GM12878 (cell line): ENCODE data around the gene CNOT3. TPM values are rescaled to one million over a fixed set of nuclear protein-coding genes. Genes with fewer than 3 reads are reported as not detected.

Experiments used
- ATAC-seq: fragments of 200-7000 bp; cut with Tn5 transposase; 3 replicates; pipeline ENCODE4 v1.9.1; 2020; ENCODE audit warnings: mild to moderate bottlenecking, moderate library complexity
- BruUV-seq: library from RNA; stranded (reverse); fragments of 400-500 nt; replicated peaks from 2 replicates; lab custom pipeline; 2021; lab: Mats Ljungman, UMichigan
- CTCF ChIA-PET: fragments of 300-600 bp; sonication (Branson Sonifier 250); formaldehyde crosslinking; extraction: SDS; loops from one replicate; lab custom pipeline; 2021; ENCODE audit warnings: inconsistent platforms; lab: Yijun Ruan, JAX
- POLR2A ChIA-PET: fragments of 350-600 bp; formaldehyde crosslinking; extraction: SDS; loops from one replicate; lab custom pipeline; 2021; ENCODE audit warnings: inconsistent platforms; lab: Charles Lee
- RAD21 ChIA-PET: fragments of 300-600 bp; sonication (Branson Sonifier 250); formaldehyde crosslinking; loops from one replicate; lab custom pipeline; 2023; ENCODE audit warnings: antibody characterized with exemption; ENCODE audit not compliant: unreplicated experiment; lab: Charles Lee
- SMC1A ChIA-PET: fragments of 300-600 bp; sonication (Branson Sonifier 250); formaldehyde crosslinking; loops from one replicate; lab custom pipeline; 2023; ENCODE audit not compliant: unreplicated experiment, uncharacterized antibody; lab: Charles Lee
- DNase-seq: peaks from one replicate; pipeline ENCODE4 v3.0.0-alpha.2; 2011; ENCODE audit warnings: low read depth, low spot score
- FAIRE-seq: peaks from 3 replicates; lab custom pipeline; 2011; peaks lifted over from hg19 to GRCh38; lab: Jason Lieb, UNC
- H2AFZ ChIP-seq: 2 replicates; pipeline ENCODE4 v1.6.0; 2011; ENCODE audit warnings: low read depth, low read length, control low read depth; ENCODE audit not compliant: control insufficient read depth
- H3K27ac ChIP-seq: 2 replicates; pipeline ENCODE4 v1.5.1; 2011; ENCODE audit warnings: control low read depth; ENCODE audit not compliant: control insufficient read depth, insufficient read depth
- H3K27me3 ChIP-seq, 2 experiments: replicated peaks in 1 of 2; 2 replicates each; pipeline versions ENCODE4 v1.6.0 to v1.6.1; 2011; ENCODE audit warnings: low read length in 1 of 2; ENCODE audit not compliant: control insufficient read depth in 2 of 2, insufficient read depth in 2 of 2
- H3K36me3 ChIP-seq, 2 experiments: 2 replicates each; pipeline ENCODE4 v1.5.1; 2011; ENCODE audit warnings: low read length in 1 of 2; ENCODE audit not compliant: control insufficient read depth in 2 of 2, insufficient read depth in 2 of 2
- H3K4me1 ChIP-seq: 2 replicates; pipeline ENCODE4 v1.6.1; 2011; ENCODE audit warnings: mild to moderate bottlenecking, low read length, moderate library complexity, mixed read lengths; ENCODE audit not compliant: control insufficient read depth, insufficient read depth
- H3K4me2 ChIP-seq: 2 replicates; pipeline ENCODE4 v1.6.0; 2011; ENCODE audit warnings: control low read depth; ENCODE audit not compliant: control insufficient read depth, insufficient read depth
- H3K4me3 ChIP-seq: fragments of 200-600 bp; sonication (generic); 2 replicates; pipeline ENCODE4 v1.5.1; 2016
- H3K79me2 ChIP-seq: 2 replicates; pipeline ENCODE4 v1.6.0; 2011; ENCODE audit warnings: low read length; ENCODE audit not compliant: control insufficient read depth, insufficient read depth
- H3K9ac ChIP-seq: 2 replicates; pipeline ENCODE4 v1.8.0; 2011; ENCODE audit warnings: low read length, control low read depth, mixed read lengths; ENCODE audit not compliant: control insufficient read depth, insufficient read depth
- H3K9me3 ChIP-seq: replicated peaks from 3 replicates; pipeline ENCODE4 v1.5.1; 2011; ENCODE audit warnings: mild to moderate bottlenecking, low read length; ENCODE audit not compliant: control insufficient read depth, insufficient read depth
- H4K20me1 ChIP-seq: 2 replicates; pipeline ENCODE4 v1.6.0; 2011; ENCODE audit not compliant: control insufficient read depth, insufficient read depth
- CTCF ChIP-seq, 3 experiments: IDR thresholded peaks in 2 of 3; conservative IDR thresholded peaks in 1 of 3; 2 replicates each; pipeline ENCODE4 v1.5.1; 2011; ENCODE audit warnings: low read depth in 3 of 3, low read length in 3 of 3, mild to moderate bottlenecking in 3 of 3, control low read depth in 2 of 3, moderate library complexity in 2 of 3, inconsistent platforms in 1 of 3, mixed read lengths in 1 of 3; ENCODE audit not compliant: control insufficient read depth in 2 of 3, insufficient read depth in 1 of 3; ENCODE audit errors: extremely low read depth in 1 of 3
- POLR2A ChIP-seq: IDR thresholded peaks from 2 replicates; pipeline ENCODE4 v1.6.1; 2011; ENCODE audit warnings: low read depth, mild to moderate bottlenecking, low read length
- RELB ChIP-seq: fragments of 450-650 bp; IDR thresholded peaks from 2 replicates; pipeline ENCODE4 v1.6.1; 2017; ENCODE audit warnings: low read depth, mild to moderate bottlenecking, moderate library complexity
- SPI1 ChIP-seq: IDR thresholded peaks from 2 replicates; pipeline ENCODE4 v1.6.1; 2011; ENCODE audit warnings: low read depth, mild to moderate bottlenecking, low read length, moderate library complexity, borderline replicate concordance; ENCODE audit not compliant: insufficient read depth
- ZBTB40 ChIP-seq: fragments of 450-650 bp; IDR thresholded peaks from 2 replicates; pipeline ENCODE4 v1.6.1; 2016; ENCODE audit warnings: mild to moderate bottlenecking, moderate library complexity, borderline replicate concordance
- ZNF622 ChIP-seq: fragments of 450-650 bp; IDR thresholded peaks from 2 replicates; pipeline ENCODE4 v1.6.1; 2017; ENCODE audit warnings: mild to moderate bottlenecking, inconsistent platforms
- WGBS: methylation state at CpG from one replicate; pipeline ENCODE4 v1.1.6; 2016; ENCODE audit warnings: low lambda C conversion rate; ENCODE audit not compliant: insufficient replicate concordance, insufficient coverage; ENCODE audit errors: missing lambda C conversion rate; 5-methylcytosine and 5-hydroxymethylcytosine counted together
- in situ Hi-C: fragments of 300-500 bp; cut with MboI; formaldehyde crosslinking; loops from 9 replicates; pipeline ENCODE4 v1.14.3; 2018; ENCODE audit warnings: mixed read lengths
- intact Hi-C: fragments of 100-400 bp; cut with micrococcal nuclease; formaldehyde crosslinking; loops from one replicate; pipeline ENCODE4 v1.14.2; 2022; ENCODE audit not compliant: unreplicated experiment
- polyA plus RNA-seq, 11 experiments: library from polyadenylated mRNA; depleted of rRNA in 4 of 11; unstranded in 6 of 11; stranded (reverse) in 5 of 11; fragments of >200 nt; fragmentation: Nextera tagmentation in 4 of 11; fragmentation: Illumina TruSeq in 1 of 11; extraction: Ambion mirVana in 4 of 11; extraction: Trizol in 1 of 11; gene quantifications; 1 replicate in 1 of 11; 2 replicates in 10 of 11; pipeline versions ENCODE4 v1.2.1 to v1.2.3, GENCODE V29; 2011 to 2016; ENCODE audit warnings: inconsistent platforms in 2 of 11, missing spikeins in 2 of 11, low read depth in 1 of 11
- total RNA-seq, 4 experiments: library from RNA; depleted of rRNA in 3 of 4; stranded (reverse); fragments of >200 nt in 3 of 4; fragmentation: Illumina TruSeq in 1 of 4; extraction: Trizol in 1 of 4; gene quantifications; 2 replicates each; pipeline versions ENCODE4 v1.2.1 to v1.2.3, GENCODE V29; 2013 to 2021

Gene CNOT3
- total and polyA plus RNA-seq, 10 of the 15 experiments (the other 5 are each of a cell fraction or from before 2014, with no cell fraction given): 0.14 to 45.1 (median 14.0) TPM

GRCh38 chr19:54156953-54157352 lies 19.4 kb downstream of the CNOT3 start:
- TF ChIP-seq ZNF622: no peak
- 0 out of 2 replicates have a peak, but pooled peaks have one; percentile 24 for TF ChIP-seq POLR2A
- Histone ChIP-seq H3K27ac (no peak overlapping the region), H3K79me2 (peaks cover 8% of the 10 kb centered on the region), H3K9me3 (no peaks in the 10 kb centered on the region), H3K4me1 (peaks cover 4% of the 10 kb centered on the region; the same call in 1 of the 2 replicates), H3K4me3 (no peak overlapping the region), H2AFZ (no peak overlapping the region), H3K36me3 (peaks cover 17 to 22% of the 10 kb centered on the region in 2 experiments; a peak in 3 of 4 replicates), H3K9ac (no peak overlapping the region), H4K20me1 (no peaks in the 10 kb centered on the region), H3K27me3 (no peaks in the 10 kb centered on the region), H3K4me2 (no peak overlapping the region)
- no peak for DNase-seq
- no peak for ATAC-seq
- WGBS: 96% methylated on average over 3 of the region's 3 CpGs
- in situ Hi-C loops: no loop called here
- CTCF ChIA-PET: interaction anchor here (1.1 to 1.9 kb wide), 2 partner anchors 33 to 109 kb away, joined by 3 to 6 read pairs; partner anchors contain the start of gene MBOAT7
- FAIRE-seq: no peak
- RAD21 ChIA-PET: no interaction called here
- POLR2A ChIA-PET: interaction anchor here (4.0 kb wide), 1 partner anchor 19 kb away, joined by 30 read pairs; the partner anchor contains the start of gene CNOT3
- BruUV-seq: no TSS peak
- intact Hi-C loops: no loop called here
- SMC1A ChIA-PET: no interaction called here

- intact Hi-C loops: loop anchor here (1.0 kb wide), 2 partner anchors 22 to 31 kb away; partner anchors contain the start of gene CNOT3
- Histone ChIP-seq H3K4me1 (peaks cover 4% of the 10 kb centered on the region; the same call in 1 of the 2 replicates), H3K36me3 (peaks cover 10 to 13% of the 10 kb centered on the region in 2 experiments; a peak in 3 of 4 replicates), H3K9me3 (no peaks in the 10 kb centered on the region), H3K9ac (peak overlapping the region; percentile 92), H3K27ac (peak overlapping the region; percentile 93), H4K20me1 (no peaks in the 10 kb centered on the region), H3K79me2 (peaks cover 8% of the 10 kb centered on the region), H3K4me2 (peak overlapping the region; percentile 97), H3K4me3 (peak overlapping the region; percentile 85), H2AFZ (peak overlapping the region; percentile 95), H3K27me3 (no peaks in the 10 kb centered on the region)
- SMC1A ChIA-PET: interaction anchor here (1.3 to 1.5 kb wide), 2 partner anchors 30 to 232 kb away, joined by 4 read pairs; partner anchors contain the start of gene MBOAT7
- RAD21 ChIA-PET: interaction anchor here (0.8 to 2.1 kb wide), 3 partner anchors 11 to 107 kb away, joined by 3 to 14 read pairs (median 3); partner anchors contain the start of gene CNOT3
- WGBS: 5% methylated on average over 19 of the region's 19 CpGs
- BruUV-seq: TSS peak; percentile 87
- ATAC-seq (peak; percentile 13), FAIRE-seq (peak; percentile 70), DNase-seq (no peak)
- POLR2A ChIA-PET: interaction anchor here (0.7 to 4.0 kb wide), 5 partner anchors 10 to 79 kb away, joined by 3 to 30 read pairs (median 6); partner anchors contain the start of genes CNOT3, MBOAT7, PRPF31 and TFPT
- in situ Hi-C loops: no loop called here
- CTCF ChIA-PET: interaction anchor here (0.8 to 2.1 kb wide), 5 partner anchors 9 to 107 kb away, joined by 3 to 15 read pairs (median 6); partner anchors contain the start of genes CNOT3 and MBOAT7
- TF ChIP-seq ZBTB40: no peak
- no peak for TF ChIP-seq CTCF (IDR thresholded peaks at IDR 0.05 in 2 of 3, conservative IDR thresholded peaks at IDR 0.05 in 1 of 3; ENCODE audit: control insufficient read depth in 2 of 3, extremely low read depth in 1 of 3, insufficient read depth in 1 of 3, low read depth in 3 of 3, low read length in 3 of 3)
- TF ChIP-seq RELB: 0 out of 2 replicates have a peak, but pooled peaks have one; percentile 19
- peak; percentile 35; the same call in 1 of the 2 replicates for TF ChIP-seq SPI1
These were observed 21.3 kb downstream of the CNOT3 start for GRCh38 chr19:54158812-54159351.
